Cardiac septum (tissue), 1 donor: ENCODE results near the gene DKKL1. TPM values are rescaled to one million over a fixed set of nuclear protein-coding genes. Genes with fewer than 3 reads are reported as not detected.

Source experiments
- DNase-seq: peaks from one replicate; pipeline ENCODE4 v3.0.0-alpha.2; 2020; ENCODE audit warnings: low spot score
- intact Hi-C: fragments of 100-400 bp; cut with DNase I; formaldehyde crosslinking; loops from one replicate; pipeline ENCODE4 v1.14.0; 2022
- total RNA-seq: library from RNA; stranded (reverse); fragmentation: NEBNext Ultra II Directional; extraction: Animal tissue kit (Norgen Biotek cat#: 25700); gene quantifications from one replicate; pipeline ENCODE4 v1.2.1, GENCODE V29; 2021
- donor health status: DM: no; HTN: no; CAD: no.

DKKL1 gene
- total RNA-seq, 1 donor from 2014 or later, result not detected

DNA sequence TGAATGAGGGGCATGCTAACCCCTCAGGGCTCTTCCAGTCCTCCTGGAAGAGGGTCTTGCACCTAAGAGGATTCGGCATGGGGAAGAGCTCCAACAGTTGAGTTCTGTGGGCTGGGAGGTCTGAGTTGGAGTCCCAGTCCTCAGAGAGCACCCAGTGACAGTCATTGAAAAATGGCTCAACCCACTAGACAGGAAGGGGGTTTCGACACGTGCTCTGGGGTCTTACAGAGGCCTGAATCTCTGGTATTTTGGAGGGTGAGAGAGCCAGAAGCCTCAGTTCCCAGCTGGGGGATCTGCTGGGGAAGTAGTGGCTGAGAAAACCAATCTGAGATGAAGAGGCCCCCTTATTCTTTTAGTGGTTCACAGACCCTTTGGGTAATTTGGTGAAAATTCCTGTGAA lies 50.6 kb downstream of the DKKL1 start:
- intact Hi-C loops, result no loop called here
- DNase-seq, result no peak

DNA sequence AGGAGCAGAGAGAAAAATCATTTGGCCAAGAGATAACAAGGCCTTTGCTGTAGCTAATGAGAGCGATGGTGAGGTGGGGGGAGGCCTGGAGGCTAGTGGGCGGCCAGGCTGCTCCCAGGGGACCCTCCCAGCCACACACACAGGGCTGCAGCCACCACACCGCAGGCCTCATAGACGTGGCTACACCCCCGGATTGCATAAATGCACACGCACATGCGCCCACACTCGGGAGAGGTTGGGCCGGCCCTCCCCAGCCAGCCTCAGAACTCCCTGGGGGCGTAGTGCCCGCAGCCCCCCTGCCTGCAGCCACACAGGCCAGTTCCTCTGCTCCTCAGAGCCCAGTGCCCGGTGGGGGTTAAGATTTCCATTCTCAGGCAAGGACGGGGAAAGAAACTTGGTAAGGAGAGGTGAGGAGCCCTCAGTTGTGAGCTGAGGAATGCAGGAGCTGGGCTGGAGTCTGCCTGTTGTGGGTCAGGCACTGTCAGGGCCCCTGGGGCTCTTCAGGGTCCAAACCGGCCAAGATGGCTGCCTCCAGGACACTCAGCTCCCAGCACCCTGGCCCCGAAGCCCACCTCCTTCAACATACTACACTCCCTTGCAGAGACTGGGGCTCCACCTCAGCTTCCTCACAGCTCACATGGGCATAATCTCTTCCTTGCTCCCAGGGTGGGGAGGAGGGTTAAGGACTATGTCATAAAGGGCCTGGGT lies 51.6 kb downstream of the DKKL1 start:
- no peak for DNase-seq
- intact Hi-C loops, result no loop called here

DNA sequence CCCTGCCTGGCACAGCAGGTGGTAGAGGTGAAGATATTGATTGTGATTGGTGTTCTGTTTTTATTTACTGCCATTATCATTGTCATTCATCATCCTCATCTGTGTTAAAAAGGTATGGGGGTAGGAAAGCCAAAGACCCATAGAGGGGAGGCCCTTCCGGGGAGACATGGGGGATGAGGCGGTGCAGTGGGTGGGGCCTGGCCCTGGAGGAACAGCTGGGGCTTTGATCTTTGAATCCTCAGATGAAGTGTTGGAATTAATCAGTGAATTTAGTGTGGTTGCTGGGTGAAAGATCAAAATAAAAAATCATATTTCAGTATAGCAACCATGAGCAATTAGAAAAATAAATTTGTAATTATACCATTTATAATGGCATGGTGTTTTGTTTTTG lies 52.1 kb downstream of the DKKL1 start:
- intact Hi-C loops, result no loop called here
- DNase-seq, result no peak

DNA sequence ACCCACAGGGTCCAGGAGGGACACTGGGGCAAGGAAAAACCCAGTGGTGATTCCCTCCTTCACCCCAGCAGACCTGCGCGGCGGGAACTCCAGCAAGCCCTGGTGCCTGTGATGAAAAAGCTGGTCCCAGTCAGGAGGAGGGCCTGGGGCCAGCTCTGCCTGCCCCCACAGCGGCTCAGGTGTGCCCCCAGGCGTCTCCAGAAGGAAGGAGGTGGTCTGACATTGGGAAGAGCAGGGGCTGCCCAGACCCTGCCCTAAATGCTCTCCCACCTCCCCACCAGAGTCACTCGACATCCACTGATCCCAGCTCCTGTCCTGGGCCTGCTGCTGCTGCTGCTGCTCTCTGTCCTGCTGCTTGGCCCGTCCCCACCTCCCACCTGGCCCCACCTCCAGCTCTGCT lies 53.4 kb downstream of the DKKL1 start:
- intact Hi-C loops, result no loop called here
- DNase-seq, result no peak

DNA sequence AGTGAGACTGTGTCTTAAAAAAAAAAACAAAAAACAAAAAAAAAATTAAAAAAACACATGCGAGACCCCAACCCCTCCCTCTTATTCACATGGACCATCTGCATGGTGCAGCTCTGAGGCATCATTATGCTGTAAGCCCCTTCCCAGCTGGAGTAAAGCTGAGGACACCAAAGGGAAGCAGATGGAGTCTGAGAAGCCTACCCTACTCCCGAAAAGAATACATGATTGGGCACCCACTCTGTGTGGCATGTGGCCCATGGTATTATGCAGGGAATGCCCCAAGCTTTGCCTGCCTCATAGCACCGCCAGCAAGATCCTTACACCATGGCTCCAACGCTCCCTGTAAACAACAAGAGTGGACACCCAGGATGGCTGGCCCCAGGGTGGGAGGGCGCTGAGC lies 54.8 kb downstream of the DKKL1 start:
- intact Hi-C loops, result no loop called here
- DNase-seq, result no peak

- intact Hi-C loops, result no loop called here
- no peak for DNase-seq
These were observed 55.5 kb downstream of the DKKL1 start for GRCh38 chr19:49419173-49419572.

DNA sequence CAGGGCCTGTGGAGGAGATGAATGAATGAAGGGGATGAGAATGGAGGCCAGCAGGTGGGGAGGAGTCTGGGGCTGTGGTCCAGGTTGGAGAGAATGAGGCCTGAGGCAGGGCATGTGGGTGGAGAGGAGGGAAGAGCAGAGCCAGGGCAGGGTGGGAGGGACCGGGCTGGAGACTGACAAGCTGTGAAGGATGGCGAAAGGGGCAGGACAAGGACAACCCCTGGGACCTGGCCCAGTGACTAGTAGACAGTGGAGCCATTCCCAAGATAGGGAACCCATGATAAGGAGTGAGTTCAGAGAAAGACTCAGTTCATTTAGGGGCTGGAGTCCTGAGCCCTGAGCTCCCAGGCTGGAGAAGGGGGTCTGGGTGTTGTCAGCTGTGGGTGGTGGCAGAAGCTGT lies 56.5 kb downstream of the DKKL1 start:
- no peak for DNase-seq
- intact Hi-C loops, result no loop called here

GRCh38 chr19:49421039-49421877 lies 57.6 kb downstream of the DKKL1 start:
- intact Hi-C loops, result no loop called here
- DNase-seq, result no peak

- intact Hi-C loops, result no loop called here
- DNase-seq, result no peak
These were observed 58.2 kb downstream of the DKKL1 start for GRCh38 chr19:49421878-49422202.

GRCh38 chr19:49422407-49423070 lies 58.9 kb downstream of the DKKL1 start:
- intact Hi-C loops, result no loop called here
- DNase-seq, result no peak

DNA sequence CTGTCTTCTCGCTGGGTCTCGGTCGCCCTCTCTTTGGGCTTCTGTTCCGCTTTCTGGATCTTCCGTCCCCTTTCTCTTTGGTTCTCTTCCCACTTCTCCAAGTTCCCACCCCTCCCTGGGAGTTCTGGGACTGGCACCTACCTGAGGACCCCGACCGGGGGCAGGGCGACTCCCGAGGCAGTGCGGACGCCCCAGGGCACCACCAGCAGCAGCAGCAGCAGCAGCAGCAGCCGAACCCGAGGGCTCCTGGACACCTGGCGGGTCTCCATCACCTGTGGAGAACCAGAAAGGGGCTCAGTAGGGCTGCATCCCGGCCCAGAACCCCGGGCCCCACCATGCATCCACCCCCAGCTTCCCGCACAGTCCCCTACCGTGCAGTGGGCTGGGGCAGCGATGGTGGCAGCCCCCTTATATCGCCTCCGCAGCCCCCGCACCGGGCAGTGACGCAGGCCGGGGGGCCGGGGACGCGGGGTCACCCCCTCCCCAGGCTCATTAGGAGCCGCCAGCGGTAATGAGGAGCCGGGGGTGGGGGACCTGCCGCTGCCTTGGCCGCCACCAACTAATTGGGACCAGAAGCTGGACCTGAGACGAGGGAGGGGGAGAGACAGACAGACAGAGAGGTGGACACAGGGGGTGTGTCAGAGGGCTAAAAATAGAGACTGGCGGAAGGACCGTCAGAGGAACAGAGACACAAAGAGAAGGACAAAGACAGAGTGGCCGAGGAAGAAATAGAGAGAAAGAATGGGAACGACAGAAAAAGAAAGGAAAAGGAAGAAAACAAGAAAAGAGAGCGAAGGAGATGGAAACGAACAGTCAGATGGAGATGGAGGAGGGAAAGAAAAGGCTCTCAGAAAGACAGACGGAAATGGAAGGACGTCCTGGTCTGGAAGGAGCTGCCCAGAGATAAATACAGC lies 59.7 kb downstream of the DKKL1 start, which contains the start of gene PTH2:
TSS of gene PTH2 (minus strand) at position 371 of the 914 bp plus-strand sequence. CDS start at position 269, 102 bp downstream.
- no peak for DNase-seq
- intact Hi-C loops, result no loop called here

DNA sequence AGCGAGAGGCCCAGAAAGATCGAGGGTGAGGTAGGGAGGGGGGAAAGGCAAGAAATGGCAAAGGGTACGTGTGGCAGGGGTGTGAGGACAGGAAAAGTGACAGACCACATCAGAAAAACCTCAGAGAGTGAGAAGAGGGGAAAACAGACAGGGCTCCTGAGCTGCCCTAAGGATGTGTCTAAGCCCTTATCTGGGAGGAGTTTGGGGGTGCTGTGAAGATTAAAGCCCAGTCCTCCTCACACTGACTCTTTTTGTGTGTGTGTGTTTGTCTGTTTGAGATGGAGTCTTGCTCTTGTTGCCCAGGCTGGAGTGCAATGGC lies 60.3 kb downstream of the DKKL1 start:
- intact Hi-C loops, result no loop called here
- DNase-seq, result no peak

Other genes with a start within 250 kb of the DKKL1 start
- 24.7 TPM for gene LIN7B, start 249.5 kb upstream of the DKKL1 start, total RNA-seq
- 1.0 TPM for gene C19orf73, start 244.7 kb upstream of the DKKL1 start, total RNA-seq
- gene PPFIA3, start 244.3 kb upstream of the DKKL1 start, total RNA-seq, result 10.1 TPM
- 907 TPM for gene HRC, start 208.5 kb upstream of the DKKL1 start, total RNA-seq
- gene TRPM4, start 206.1 kb upstream of the DKKL1 start, total RNA-seq, result 44.1 TPM
- 0.67 TPM for gene SLC6A16, start 38.7 kb upstream of the DKKL1 start, total RNA-seq
- gene CD37, start 28.5 kb upstream of the DKKL1 start, total RNA-seq, result 4.8 TPM
- gene TEAD2, start 1.5 kb upstream of the DKKL1 start, total RNA-seq, result 39.9 TPM
- gene KASH5, start 24.4 kb downstream of the DKKL1 start, total RNA-seq, result not detected
- gene PTH2, start 59.6 kb downstream of the DKKL1 start, total RNA-seq, result not detected
- not detected for gene GFY, start 61.5 kb downstream of the DKKL1 start, total RNA-seq
- 1.6 TPM for gene SLC17A7, start 77.7 kb downstream of the DKKL1 start, total RNA-seq
- 24.2 TPM for gene PIH1D1, start 87.9 kb downstream of the DKKL1 start, total RNA-seq
- 7.7 TPM for gene ALDH16A1, start 89.3 kb downstream of the DKKL1 start, total RNA-seq
- 3.8 TPM for gene FLT3LG, start 110.3 kb downstream of the DKKL1 start, total RNA-seq
- 1,030 TPM for gene RPL13A, start 123.7 kb downstream of the DKKL1 start, total RNA-seq
- gene RPS11, start 132.6 kb downstream of the DKKL1 start, total RNA-seq, result 729 TPM
- gene FCGRT, start 148.8 kb downstream of the DKKL1 start, total RNA-seq, result 50.6 TPM
- gene RCN3, start 164.1 kb downstream of the DKKL1 start, total RNA-seq, result 14.0 TPM
- 34.5 TPM for gene NOSIP, start 216.7 kb downstream of the DKKL1 start, total RNA-seq
- 0.40 TPM for gene PRRG2, start 217.4 kb downstream of the DKKL1 start, total RNA-seq
- 15.9 TPM for gene PRR12, start 227.3 kb downstream of the DKKL1 start, total RNA-seq